ENCODE data around the gene RHOB. TPM values are rescaled to one million over a fixed set of nuclear protein-coding genes. Genes with fewer than 3 reads are reported as not detected.

The RHOB gene
- total RNA-seq, 4 donors from 2014 or later, result 1,174 to 1,482 (median 1,322) TPM

DNA sequence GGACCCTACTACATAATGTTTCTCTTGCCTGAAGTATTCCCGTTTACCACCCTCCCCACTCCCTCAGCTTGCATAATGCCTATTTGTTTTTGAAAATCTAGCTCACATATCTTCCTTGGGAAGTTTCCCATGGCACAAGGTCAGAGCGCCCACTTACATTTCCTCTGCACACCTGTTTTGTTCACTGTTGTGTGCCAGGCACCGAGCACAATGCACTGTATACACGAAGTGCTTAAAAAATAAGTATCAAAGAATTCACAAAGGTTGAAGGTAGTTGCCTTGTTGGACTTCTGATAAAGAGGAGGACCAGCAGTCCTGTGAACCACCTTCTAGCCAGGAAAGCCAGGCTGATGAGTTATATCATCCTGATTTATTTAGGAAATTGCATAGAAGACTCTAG is 16.8 kb upstream of the RHOB start:
- no peaks in the 10 kb centered on the region for H3K36me3 ChIP-seq
- H3K4me1 ChIP-seq, result peaks cover 0 to 29% (median 11%) of the 10 kb centered on the region in 3 donors
- peak overlapping the region in 3 of 4 donors; percentile 35 to 68 (median 66) for H3K27ac ChIP-seq
- TF ChIP-seq POLR2A (IDR thresholded peaks at IDR 0.05) (no peak), POLR2AphosphoS5 (IDR thresholded peaks at IDR 0.05) (no peak), EP300 (IDR thresholded peaks at IDR 0.05) (no peak)
- TF ChIP-seq, protein P1, sequence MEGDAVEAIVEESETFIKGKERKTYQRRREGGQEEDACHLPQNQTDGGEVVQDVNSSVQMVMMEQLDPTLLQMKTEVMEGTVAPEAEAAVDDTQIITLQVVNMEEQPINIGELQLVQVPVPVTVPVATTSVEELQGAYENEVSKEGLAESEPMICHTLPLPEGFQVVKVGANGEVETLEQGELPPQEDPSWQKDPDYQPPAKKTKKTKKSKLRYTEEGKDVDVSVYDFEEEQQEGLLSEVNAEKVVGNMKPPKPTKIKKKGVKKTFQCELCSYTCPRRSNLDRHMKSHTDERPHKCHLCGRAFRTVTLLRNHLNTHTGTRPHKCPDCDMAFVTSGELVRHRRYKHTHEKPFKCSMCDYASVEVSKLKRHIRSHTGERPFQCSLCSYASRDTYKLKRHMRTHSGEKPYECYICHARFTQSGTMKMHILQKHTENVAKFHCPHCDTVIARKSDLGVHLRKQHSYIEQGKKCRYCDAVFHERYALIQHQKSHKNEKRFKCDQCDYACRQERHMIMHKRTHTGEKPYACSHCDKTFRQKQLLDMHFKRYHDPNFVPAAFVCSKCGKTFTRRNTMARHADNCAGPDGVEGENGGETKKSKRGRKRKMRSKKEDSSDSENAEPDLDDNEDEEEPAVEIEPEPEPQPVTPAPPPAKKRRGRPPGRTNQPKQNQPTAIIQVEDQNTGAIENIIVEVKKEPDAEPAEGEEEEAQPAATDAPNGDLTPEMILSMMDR (IDR thresholded peaks at IDR 0.05), result no peak
- H3K4me3 ChIP-seq, result no peak overlapping the region
- 60 to 83% methylated on average over 1 to 4 of the region's 4 CpGs for WGBS, 2 donors (ENCODE audit: low coverage in 1 of 2)
- no peaks in the 10 kb centered on the region for H3K9me3 ChIP-seq
- ATAC-seq, result peak; percentile 22
- no peaks in the 10 kb centered on the region for H3K27me3 ChIP-seq

DNA sequence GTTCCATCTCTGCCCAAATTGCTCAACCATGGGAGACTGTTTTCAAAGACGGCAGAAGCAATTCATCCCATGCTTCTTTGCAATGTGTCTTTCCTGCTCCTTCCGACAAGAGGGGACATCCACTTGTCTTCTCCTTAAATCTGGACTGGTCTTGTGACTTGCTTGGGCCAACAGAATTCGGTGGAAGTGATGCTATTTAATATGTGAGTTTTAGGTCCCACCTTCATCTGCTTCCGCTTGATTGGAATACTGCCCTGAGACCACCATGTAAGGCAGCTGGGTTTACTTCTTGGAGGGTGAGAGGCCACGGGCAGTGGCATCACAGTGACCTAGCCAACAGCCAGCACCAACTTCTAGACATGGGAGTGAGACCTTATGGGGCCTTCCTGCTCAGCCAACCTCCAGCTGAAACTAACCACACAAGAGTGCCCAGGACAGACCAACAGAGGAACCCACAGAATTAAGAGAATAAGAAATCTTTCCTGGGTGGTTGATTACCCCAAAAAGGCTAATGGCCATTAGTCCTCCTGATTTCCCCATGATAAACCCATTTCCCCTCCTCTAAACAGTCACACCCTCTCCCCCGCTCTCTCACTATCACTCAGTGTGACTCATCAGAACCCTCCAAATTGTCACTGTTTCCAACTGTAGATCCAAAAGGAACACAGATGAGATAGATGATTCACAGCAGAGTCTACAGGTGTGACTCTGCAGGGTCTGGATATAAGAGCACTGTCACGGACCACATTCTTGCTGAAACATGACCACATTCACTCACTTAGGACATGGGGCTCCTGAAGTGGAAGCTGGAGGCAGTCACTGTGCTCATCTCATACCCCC is 16.2 kb upstream of the RHOB start:
- no peaks in the 10 kb centered on the region for H3K27me3 ChIP-seq
- H3K4me3 ChIP-seq, result no peak overlapping the region
- ATAC-seq, result peak; percentile 41
- H3K27ac ChIP-seq, result peak overlapping the region in 3 of 4 donors; percentile 35 to 68 (median 66)
- H3K36me3 ChIP-seq, result no peaks in the 10 kb centered on the region
- H3K4me1 ChIP-seq, result peaks cover 0 to 23% (median 6%) of the 10 kb centered on the region in 3 donors
- 87 to 95% methylated on average over 5 to 6 of the region's 7 CpGs for WGBS, 2 donors (ENCODE audit: low coverage in 1 of 2)
- no peaks in the 10 kb centered on the region for H3K9me3 ChIP-seq
- no peak for TF ChIP-seq POLR2A (IDR thresholded peaks at IDR 0.05)
- TF ChIP-seq, protein P1 (IDR thresholded peaks at IDR 0.05), result no peak
- no peak for TF ChIP-seq POLR2AphosphoS5 (IDR thresholded peaks at IDR 0.05)
- no peak for TF ChIP-seq EP300 (IDR thresholded peaks at IDR 0.05)

DNA sequence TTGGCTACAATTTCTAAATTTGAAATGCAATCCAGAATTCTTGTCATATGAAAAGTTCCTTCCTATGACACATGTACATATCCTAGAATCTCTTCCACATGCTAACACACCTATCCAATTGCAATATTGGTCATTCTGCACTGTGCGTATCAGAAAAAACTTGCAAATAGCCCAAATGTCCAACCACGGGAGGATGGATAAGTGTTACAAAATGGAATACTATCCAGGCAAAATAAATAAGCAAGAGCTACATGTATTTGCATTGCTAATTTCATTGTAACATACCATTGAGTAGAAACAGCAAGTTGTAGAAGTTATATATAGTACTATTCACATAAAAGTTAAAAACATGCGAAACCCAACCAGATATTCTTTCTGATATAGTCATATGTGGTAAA is 15.6 kb upstream of the RHOB start:
- Histone ChIP-seq H3K36me3 (no peaks in the 10 kb centered on the region), H3K27ac (no peak overlapping the region), H3K27me3 (no peaks in the 10 kb centered on the region), H3K4me3 (no peak overlapping the region), H3K9me3 (no peaks in the 10 kb centered on the region), H3K4me1 (peaks cover 0 to 19% (median 6%) of the 10 kb centered on the region in 3 donors)
- TF ChIP-seq, protein P1 (IDR thresholded peaks at IDR 0.05), result no peak
- TF ChIP-seq POLR2AphosphoS5 (IDR thresholded peaks at IDR 0.05) (no peak), EP300 (IDR thresholded peaks at IDR 0.05) (no peak), POLR2A (IDR thresholded peaks at IDR 0.05) (no peak)
- WGBS, 2 donors (ENCODE audit: low coverage in 1 of 2), result 88 to 94% methylated on average over 2 to 3 of the region's 3 CpGs
- ATAC-seq, result no peak

DNA sequence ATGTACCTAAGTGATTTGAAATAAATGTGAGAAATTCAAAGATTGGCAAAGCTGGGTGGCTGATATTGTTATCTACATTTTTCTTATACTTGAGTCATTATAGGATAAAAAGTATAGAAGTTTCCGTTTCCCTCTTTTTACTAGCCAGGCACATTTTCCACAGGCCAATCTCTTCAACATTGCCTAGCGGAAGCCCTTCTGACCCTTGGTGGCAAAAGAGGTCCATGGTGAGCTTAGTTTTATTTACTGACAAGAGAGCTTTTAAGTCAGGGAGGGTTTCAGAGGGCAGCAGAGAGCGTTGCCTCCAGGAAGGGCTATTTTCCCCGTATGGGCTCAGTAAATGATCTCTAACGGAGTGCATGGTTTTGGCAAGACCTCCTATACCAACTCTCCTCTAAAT is 15.1 kb upstream of the RHOB start:
- no peak overlapping the region for H3K4me3 ChIP-seq
- H3K27ac ChIP-seq, result no peak overlapping the region
- peaks cover 0 to 19% (median 6%) of the 10 kb centered on the region in 3 donors for H3K4me1 ChIP-seq
- TF ChIP-seq POLR2AphosphoS5 (IDR thresholded peaks at IDR 0.05), result no peak
- no peak for TF ChIP-seq EP300 (IDR thresholded peaks at IDR 0.05)
- TF ChIP-seq, protein P1 (IDR thresholded peaks at IDR 0.05), result no peak
- TF ChIP-seq POLR2A (IDR thresholded peaks at IDR 0.05), result no peak
- ATAC-seq, result no peak
- no peaks in the 10 kb centered on the region for H3K36me3 ChIP-seq
- 90 to 91% methylated on average over 2 to 5 of the region's 5 CpGs for WGBS, 2 donors (ENCODE audit: low coverage in 1 of 2)
- H3K27me3 ChIP-seq, result no peaks in the 10 kb centered on the region
- H3K9me3 ChIP-seq, result no peaks in the 10 kb centered on the region

DNA sequence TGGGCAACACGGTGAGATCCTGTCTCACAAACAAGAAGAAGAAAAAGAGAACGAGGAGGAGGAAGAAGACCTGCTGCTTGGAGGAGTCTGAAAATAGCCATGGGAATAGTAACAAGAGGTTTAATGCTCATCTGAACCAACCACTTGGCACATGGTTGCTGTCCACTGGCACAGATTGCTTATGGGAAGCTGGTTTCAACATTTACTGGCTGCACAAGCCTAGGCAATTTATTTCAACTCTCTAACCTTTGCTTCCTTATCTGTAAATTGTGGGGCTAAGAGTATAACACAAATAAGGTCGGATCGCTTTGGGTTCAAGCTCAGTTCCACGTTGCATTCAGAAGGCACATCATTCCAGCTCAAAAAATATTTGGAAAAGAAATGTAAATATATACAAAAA is 14.2 kb upstream of the RHOB start:
- Histone ChIP-seq H3K27ac (no peak overlapping the region), H3K4me3 (no peak overlapping the region), H3K27me3 (no peaks in the 10 kb centered on the region), H3K36me3 (no peaks in the 10 kb centered on the region), H3K9me3 (no peaks in the 10 kb centered on the region), H3K4me1 (peaks cover 0 to 19% (median 6%) of the 10 kb centered on the region in 3 donors)
- TF ChIP-seq POLR2AphosphoS5 (IDR thresholded peaks at IDR 0.05) (peak; percentile 68), POLR2A (IDR thresholded peaks at IDR 0.05) (no peak)
- TF ChIP-seq, protein P1 (IDR thresholded peaks at IDR 0.05), result no peak
- no peak for ATAC-seq
- WGBS, 2 donors (ENCODE audit: low coverage in 1 of 2), result 56 to 71% methylated on average over 5 of the region's 5 CpGs
